NCI-H345 treated with DMSO at 0.1 percent for 48 hours (cell line): ENCODE measurements around the gene RASSF9.

Experiments
- DNase-seq: peaks from one replicate; lab custom pipeline; 2025; ENCODE audit not compliant: unreplicated experiment; lab: John Stamatoyannopoulos, UW

RASSF9 gene

DNA sequence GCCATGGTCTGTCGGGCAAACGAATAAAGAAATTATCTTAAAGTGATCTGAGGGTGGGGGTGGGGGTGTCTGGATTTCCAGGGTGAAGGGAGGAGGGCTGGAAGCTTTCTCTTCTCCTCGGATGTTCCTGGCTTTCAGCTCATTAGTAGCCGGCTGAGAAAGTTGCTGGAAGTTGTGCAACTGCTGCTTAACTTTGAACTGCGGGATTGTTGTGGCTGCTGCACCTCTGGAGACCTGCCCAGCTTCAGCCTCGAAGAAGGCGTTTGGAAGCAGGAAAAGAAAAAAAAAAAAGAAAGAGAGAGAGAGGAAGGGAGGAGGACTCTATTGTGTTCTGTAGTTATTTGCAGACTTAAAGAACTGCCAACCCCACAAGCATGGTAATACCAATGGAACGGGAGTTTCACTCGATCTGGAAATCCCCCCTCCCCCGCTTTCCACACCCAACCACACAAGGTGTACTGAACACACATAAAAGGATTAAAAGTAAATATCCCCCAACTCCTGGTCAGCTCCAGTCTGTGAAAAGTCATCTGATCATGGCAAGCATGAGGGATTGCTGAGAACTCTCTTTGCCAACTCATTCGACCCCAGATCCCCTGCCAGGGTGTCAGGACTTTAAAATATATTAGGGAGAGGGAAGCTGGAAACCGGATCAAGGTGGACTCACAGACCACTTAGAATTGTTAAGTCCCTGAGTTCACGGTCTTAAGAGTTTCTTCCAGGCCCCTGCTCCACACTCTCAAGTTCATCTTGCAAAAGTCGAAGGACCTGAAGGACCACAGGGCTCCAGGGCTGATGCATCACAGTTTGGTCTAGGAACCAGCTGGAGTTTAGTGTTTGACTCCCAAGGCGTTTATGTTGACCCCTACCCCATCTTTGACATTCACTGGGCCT, at the start of gene RASSF9:
Gene RASSF9 (minus strand): TSS at position 213 of the 894 bp plus-strand sequence. CDS start 208 bp downstream, at position 5.
- DNase-seq, result no peak

GRCh38 chr12:85883763-85884162, 47.6 kb upstream of the RASSF9 start:
- DNase-seq, result no peak

GRCh38 chr12:85877459-85877858, 41.2 kb upstream of the RASSF9 start:
- no peak for DNase-seq

GRCh38 chr12:85874031-85874461, 37.8 kb upstream of the RASSF9 start, which contains the start of gene NTS:
Gene NTS, plus strand, starts transcription at chr12:85874295. Its CDS starts 109 bp downstream, at chr12:85874404.
- DNase-seq, result no peak

GRCh38 chr12:85872497-85873091, 36.4 kb upstream of the RASSF9 start:
- peak; percentile 84 for DNase-seq

DNA sequence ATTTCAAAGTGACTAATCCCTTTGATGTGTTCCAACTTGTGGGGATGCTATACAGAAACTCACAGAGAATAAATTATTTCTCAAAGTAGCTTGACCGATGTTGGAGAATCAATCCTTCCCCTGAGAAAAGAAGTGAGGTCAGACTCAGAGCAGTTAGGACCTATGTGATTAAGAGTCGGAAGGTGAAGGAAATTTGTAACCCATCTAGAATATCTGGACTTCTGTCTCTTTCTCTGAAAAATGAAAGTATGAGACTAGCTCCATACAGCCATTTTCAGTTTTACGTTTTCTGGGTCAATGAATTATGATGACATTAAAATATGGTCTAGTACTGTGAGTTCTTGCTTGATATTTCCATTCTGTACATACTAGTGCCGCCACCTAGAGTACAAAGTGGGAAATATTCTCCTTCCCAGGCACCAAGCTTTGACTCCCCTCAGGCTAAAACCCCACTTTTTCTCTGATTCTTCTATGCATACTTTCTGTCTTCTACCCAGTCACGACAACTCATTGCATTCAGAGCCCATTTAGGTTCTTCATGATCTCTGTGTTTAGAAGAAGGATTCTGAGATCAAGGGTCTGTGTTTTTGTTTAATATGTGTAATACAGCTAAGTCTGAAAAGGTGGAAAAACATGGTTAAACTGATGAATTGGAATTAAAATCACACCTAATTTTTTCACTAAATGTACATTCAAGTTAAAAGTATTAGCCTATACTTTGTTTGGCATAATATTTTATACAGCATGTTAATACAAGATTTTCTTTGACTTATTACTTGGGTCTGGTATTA, 31.0 kb upstream of the RASSF9 start:
- peak; percentile 55 for DNase-seq

DNA sequence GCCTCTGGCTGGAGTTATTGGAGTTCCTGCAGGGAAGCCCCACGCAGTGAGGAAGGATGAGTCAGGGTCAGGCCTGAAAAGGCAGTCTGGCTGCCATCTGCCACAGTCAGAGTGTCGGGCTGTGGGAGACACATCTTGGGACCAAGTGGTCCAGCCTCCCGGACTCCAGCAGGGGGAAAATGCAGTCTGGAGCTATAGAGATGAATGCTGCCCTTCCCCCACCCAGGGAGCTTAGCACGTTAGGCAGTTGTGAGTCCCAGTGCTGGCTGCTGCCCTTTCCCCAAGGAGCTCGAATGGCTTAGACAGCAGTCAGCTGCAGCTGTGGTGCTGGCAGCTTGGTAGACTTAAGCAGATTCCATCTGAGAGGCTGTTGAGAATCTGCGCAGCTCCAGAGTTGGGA, 29.7 kb upstream of the RASSF9 start:
- no peak for DNase-seq

DNA sequence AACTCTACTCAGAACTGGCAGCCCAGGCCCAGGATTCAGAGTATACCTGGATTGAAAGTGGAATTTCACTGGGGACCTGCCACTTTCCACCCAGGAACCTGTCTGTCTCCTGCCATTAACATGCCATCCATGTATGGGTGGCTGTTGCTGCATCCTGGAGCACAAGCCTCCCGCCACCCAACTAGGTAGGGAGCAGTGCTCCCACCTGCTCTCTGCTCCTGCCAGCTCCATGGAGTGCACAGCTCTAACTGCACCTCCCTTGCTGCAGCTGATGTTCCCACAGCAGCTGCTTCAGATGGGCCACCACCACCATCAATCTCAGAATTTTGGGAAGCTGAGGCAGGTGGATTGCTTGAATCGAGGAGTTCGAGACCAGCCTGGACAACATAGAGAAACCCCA, 20.8 kb upstream of the RASSF9 start:
- no peak for DNase-seq

- DNase-seq, result no peak
These were observed 19.1 kb upstream of the RASSF9 start for GRCh38 chr12:85855305-85855704.

DNA sequence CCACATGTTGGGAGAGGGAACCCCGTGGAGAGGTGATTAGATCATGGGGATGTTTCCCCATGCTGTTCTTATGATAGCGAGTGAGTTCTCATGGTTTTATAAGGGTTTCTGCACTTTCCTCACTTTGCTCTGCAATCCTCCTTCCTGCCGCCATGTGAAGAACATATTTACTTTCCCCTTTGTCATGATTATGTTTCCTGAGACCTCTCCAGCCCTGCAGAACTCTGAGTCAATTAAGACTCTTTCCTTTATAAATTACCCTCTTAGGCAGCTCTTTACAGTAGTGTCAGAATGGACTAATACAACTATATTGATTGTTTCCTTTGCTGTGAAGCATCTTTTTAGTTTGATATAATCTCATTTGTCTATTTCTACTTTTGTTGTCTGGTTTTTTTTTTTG, 13.1 kb upstream of the RASSF9 start:
- no peak for DNase-seq

DNA sequence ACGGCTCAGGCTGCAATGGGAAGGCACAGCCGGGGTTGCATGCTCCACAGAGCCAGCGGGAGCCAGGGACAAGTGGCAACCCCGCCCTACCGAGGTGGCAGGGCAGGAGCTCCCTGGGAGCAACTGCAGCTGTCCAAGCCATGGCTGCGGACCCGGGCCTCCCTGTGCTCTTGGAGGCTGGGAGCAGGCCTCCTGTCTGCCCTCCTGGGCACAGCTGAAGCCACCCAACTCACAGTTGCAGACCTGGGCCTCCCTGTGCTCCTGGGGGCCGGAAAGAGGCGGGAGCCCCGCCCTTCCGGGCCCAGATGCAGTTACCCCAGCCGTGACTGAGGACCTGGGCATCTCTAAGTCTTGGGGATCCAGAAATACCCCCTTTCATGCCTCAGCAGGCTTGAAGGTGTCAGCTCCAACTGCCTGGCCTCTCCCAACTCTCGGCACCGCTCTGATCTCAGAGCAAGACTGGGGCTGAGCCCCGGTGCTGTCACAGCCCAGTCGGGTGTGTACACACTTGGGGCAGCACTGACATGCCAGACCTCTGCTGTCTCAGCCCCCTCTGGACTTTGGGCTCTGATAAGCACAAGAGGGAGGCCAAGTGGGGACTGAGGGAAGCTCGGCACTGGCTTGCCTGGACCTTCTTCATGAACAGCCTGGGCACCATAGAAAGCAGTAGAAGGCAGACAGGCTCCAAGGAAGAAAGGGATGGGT, 7.5 kb upstream of the RASSF9 start:
- DNase-seq, result no peak

GRCh38 chr12:85835426-85836196, 598 bp downstream of the RASSF9 start:
- no peak for DNase-seq

GRCh38 chr12:85834378-85834777, 1.8 kb downstream of the RASSF9 start:
- no peak for DNase-seq

DNA sequence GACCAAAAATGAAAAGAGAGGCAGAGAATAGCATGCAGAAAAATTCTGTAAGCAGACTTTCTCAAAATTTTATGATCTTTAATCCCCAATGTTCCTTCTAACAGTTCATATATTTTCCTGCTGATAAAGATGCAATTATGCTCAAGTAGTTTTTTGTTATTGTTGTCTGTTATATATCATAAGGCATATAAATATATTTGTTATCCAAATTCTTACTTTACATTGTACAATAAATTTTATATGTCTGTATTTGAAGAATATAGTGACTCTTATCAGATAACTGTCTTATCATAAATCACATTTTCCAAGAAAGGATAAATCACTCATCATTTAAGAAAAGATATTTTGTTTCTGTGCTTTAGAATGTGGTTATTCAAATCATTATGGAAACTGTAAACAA, 2.6 kb downstream of the RASSF9 start:
- no peak for DNase-seq

DNA sequence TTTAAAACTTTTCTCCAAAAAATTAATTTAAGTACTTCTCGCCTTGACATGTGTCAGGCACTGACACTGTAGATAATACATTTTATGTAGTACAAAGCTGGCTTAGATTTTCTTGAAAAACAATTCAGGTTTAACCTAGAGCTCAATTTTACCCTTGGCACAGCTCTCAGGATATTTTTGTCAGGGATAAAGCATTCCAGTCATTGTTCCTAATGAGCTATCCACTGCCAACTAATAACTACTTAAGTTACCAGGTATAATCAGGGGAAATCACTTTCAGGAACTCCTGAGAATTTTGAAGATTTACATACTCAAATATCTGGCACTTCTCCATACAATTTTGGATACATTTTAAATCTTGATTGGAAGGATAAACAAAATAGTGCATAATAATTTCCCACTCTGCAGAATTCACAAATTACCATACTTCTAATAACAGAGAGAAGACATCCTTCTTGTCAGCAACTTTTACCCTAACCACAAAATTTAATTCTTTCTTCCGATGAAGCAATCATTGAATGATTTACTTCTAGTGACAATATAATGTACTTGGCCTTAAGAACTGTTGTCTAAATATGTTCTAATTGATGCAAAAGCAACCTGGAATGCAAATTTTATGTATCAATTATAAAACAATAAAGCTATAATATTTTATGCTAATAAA, 4.8 kb downstream of the RASSF9 start:
- no peak for DNase-seq

- DNase-seq, result no peak
These were observed 6.8 kb downstream of the RASSF9 start for GRCh38 chr12:85829391-85829790.

DNA sequence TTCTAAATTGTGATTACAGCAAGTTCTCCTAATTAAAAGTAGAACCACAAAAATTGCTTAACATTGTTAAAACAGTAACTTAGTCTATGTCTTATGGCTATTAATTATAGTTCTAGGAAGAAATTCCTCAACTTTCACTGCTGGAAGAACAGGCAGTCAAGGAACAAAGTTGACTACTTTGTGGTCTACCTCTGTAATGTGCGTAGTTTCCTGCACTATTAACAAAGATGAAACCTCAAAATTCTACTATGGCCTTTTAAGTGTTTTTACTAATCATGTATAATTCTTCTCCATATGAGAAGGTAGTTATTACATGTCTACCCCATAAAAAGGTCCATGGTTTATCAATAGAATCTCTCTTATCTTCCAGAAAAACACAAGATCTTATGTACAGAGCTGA, 7.6 kb downstream of the RASSF9 start:
- no peak for DNase-seq

DNA sequence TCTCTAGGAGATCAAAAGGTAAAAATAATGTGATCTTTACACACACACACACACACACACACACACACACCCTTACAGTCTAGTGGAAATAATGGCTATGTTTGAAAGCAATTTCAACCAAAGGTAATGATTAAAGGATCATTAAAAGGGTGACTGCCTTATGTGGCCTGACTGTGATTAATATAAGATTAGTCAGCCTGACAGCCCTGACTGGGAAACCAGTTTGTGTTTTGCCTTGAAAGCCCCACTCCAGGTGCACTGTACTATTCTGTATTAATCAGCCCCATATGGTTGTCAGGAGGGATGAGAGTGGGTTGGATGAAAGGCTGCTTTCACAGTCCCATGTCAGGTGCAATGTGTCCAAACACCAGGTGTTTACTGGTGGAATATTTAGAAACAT, 10.5 kb downstream of the RASSF9 start:
- DNase-seq, result no peak

- DNase-seq, result no peak
These were observed 12.6 kb downstream of the RASSF9 start for GRCh38 chr12:85823436-85824180.
